ENCODE results near the gene MKKS. TPM values are rescaled to one million over a fixed set of nuclear protein-coding genes. Genes with fewer than 3 reads are reported as not detected.

The MKKS gene
- 21.1 and 22.3 TPM in 2 replicates for total RNA-seq
- long read RNA-seq, full-length matches to known transcripts: 156 of 184 reads
- long read RNA-seq, partial matches to known transcripts: 17 of 184 reads
- long read RNA-seq, other reads (novel, unspliced or antisense): 11 of 184 reads

- peaks cover 46% of the 10 kb centered on the region for H3K4me1 Mint-ChIP-seq
- peak within 1 kb of the TSS; percentile 95 for H3K27ac Mint-ChIP-seq (ENCODE audit: unreplicated experiment)
- H3K27me3 Mint-ChIP-seq (ENCODE audit: low read depth): no peaks in the 10 kb centered on the region
- peak within 1 kb of the TSS; percentile 97 for H3K4me3 Mint-ChIP-seq
- no peaks in the 10 kb centered on the region for H3K9me3 Mint-ChIP-seq
- TF ChIP-seq CTCF (conservative IDR thresholded peaks at IDR 0.05): no peak
- peaks cover 2% of the 10 kb centered on the region for H3K36me3 Mint-ChIP-seq (ENCODE audit: low read depth)
- DNase-seq (ENCODE audit: low read depth, low spot score): peak; percentile 82
These were observed at the start of gene MKKS for GRCh38 chr20:10433623-10434466. MKKS (minus strand) TSS chr20:10434222; CDS start chr20:10413514, 20,708 bp downstream.

- Mint-ChIP-seq H3K9me3 (peaks cover 13% of the 10 kb centered on the region), H3K4me3 (no peak overlapping the region), H3K4me1 (peaks cover 45% of the 10 kb centered on the region), H3K27me3 (ENCODE audit: low read depth) (no peaks in the 10 kb centered on the region), H3K36me3 (ENCODE audit: low read depth) (peaks cover 5% of the 10 kb centered on the region), H3K27ac (ENCODE audit: unreplicated experiment) (no peak overlapping the region)
- no peak for TF ChIP-seq CTCF (conservative IDR thresholded peaks at IDR 0.05)
- no peak for DNase-seq (ENCODE audit: low read depth, low spot score)
These were observed 49.7 kb upstream of the MKKS start for GRCh38 chr20:10483691-10484090.

GRCh38 chr20:10481676-10482075 is 47.7 kb upstream of the MKKS start:
- Mint-ChIP-seq H3K9me3 (peaks cover 9% of the 10 kb centered on the region), H3K27ac (ENCODE audit: unreplicated experiment) (no peak overlapping the region), H3K27me3 (ENCODE audit: low read depth) (no peaks in the 10 kb centered on the region), H3K36me3 (ENCODE audit: low read depth) (peaks cover 5% of the 10 kb centered on the region), H3K4me3 (no peak overlapping the region), H3K4me1 (peaks cover 32% of the 10 kb centered on the region)
- TF ChIP-seq CTCF (conservative IDR thresholded peaks at IDR 0.05): no peak
- no peak for DNase-seq (ENCODE audit: low read depth, low spot score)

- no peak for DNase-seq (ENCODE audit: low read depth, low spot score)
- TF ChIP-seq CTCF (conservative IDR thresholded peaks at IDR 0.05): no peak
- H3K4me3 Mint-ChIP-seq: no peak overlapping the region
- H3K9me3 Mint-ChIP-seq: peaks cover 1% of the 10 kb centered on the region
- H3K27ac Mint-ChIP-seq (ENCODE audit: unreplicated experiment): no peak overlapping the region
- H3K36me3 Mint-ChIP-seq (ENCODE audit: low read depth): peaks cover 5% of the 10 kb centered on the region
- no peaks in the 10 kb centered on the region for H3K27me3 Mint-ChIP-seq (ENCODE audit: low read depth)
- H3K4me1 Mint-ChIP-seq: peaks cover 19% of the 10 kb centered on the region
These were observed 44.9 kb upstream of the MKKS start for GRCh38 chr20:10478930-10479329.

- H3K9me3 Mint-ChIP-seq: no peaks in the 10 kb centered on the region
- H3K36me3 Mint-ChIP-seq (ENCODE audit: low read depth): peaks cover 4% of the 10 kb centered on the region
- no peak overlapping the region for H3K4me3 Mint-ChIP-seq
- DNase-seq (ENCODE audit: low read depth, low spot score): no peak
- H3K27me3 Mint-ChIP-seq (ENCODE audit: low read depth): no peaks in the 10 kb centered on the region
- no peak for TF ChIP-seq CTCF (conservative IDR thresholded peaks at IDR 0.05)
- no peak overlapping the region for H3K27ac Mint-ChIP-seq (ENCODE audit: unreplicated experiment)
- peaks cover 18% of the 10 kb centered on the region for H3K4me1 Mint-ChIP-seq
These were observed 44.2 kb upstream of the MKKS start for GRCh38 chr20:10478205-10478604.
